IMR-90 (cell line): ENCODE results near the gene KIF13A. TPM values are rescaled to one million over a fixed set of nuclear protein-coding genes. Genes with fewer than 3 reads are reported as not detected.

Experiments used
- ATAC-seq: fragments of 200-7000 bp; cut with Tn5 transposase; 2 replicates; pipeline ENCODE4 v1.9.1; 2020; ENCODE audit warnings: low read depth, mild to moderate bottlenecking, moderate library complexity
- BruUV-seq: library from RNA; stranded (reverse); fragments of 400-500 nt; replicated peaks from 2 replicates; lab custom pipeline; 2021; lab: Mats Ljungman, UMichigan
- CTCF ChIA-PET: fragments of 300-600 bp; formaldehyde crosslinking; extraction: SDS; loops from one replicate; lab custom pipeline; 2021; ENCODE audit warnings: antibody characterized with exemption; lab: Yijun Ruan, JAX
- POLR2A ChIA-PET: fragments of 300-600 bp; sonication (Branson Sonifier 250); formaldehyde crosslinking; loops from one replicate; lab custom pipeline; 2022; ENCODE audit warnings: antibody characterized with exemption; ENCODE audit not compliant: unreplicated experiment; lab: Charles Lee
- DNase-seq: peaks from one replicate; pipeline ENCODE4 v3.0.0; 2013
- H2AFZ ChIP-seq: replicated peaks from 2 replicates; pipeline ENCODE3; 2013; ENCODE audit warnings: low read length, mild to moderate bottlenecking; ENCODE audit not compliant: poor library complexity
- H2AK5ac ChIP-seq: 2 replicates; pipeline ENCODE4 v1.6.1; 2013; ENCODE audit warnings: low read depth, low read length, inconsistent platforms
- H2AK9ac ChIP-seq: replicated peaks from 2 replicates; pipeline ENCODE3; 2013; ENCODE audit warnings: mild to moderate bottlenecking, low read depth, low read length, moderate library complexity; ENCODE audit not compliant: poor library complexity
- H2BK120ac ChIP-seq: 2 replicates; pipeline ENCODE4 v1.6.1; 2013; ENCODE audit warnings: low read depth, low read length, inconsistent platforms
- H2BK15ac ChIP-seq: 3 replicates; pipeline ENCODE4 v1.6.1; 2013; ENCODE audit warnings: low read depth, low read length, inconsistent platforms
- H2BK20ac ChIP-seq: 2 replicates; pipeline ENCODE4 v1.6.1; 2013; ENCODE audit warnings: low read depth, mild to moderate bottlenecking, inconsistent platforms, low read length, moderate library complexity
- H2BK5ac ChIP-seq: 2 replicates; pipeline ENCODE4 v1.6.1; 2013; ENCODE audit warnings: mild to moderate bottlenecking, low read depth, low read length, inconsistent platforms; ENCODE audit not compliant: poor library complexity, severe bottlenecking
- H3K14ac ChIP-seq: replicated peaks from 2 replicates; pipeline ENCODE4 v1.6.1; 2013; ENCODE audit warnings: low read depth, low read length, inconsistent platforms
- H3K18ac ChIP-seq: 2 replicates; pipeline ENCODE4 v1.6.1; 2013; ENCODE audit warnings: low read depth, low read length, control low read depth
- H3K23ac ChIP-seq: 2 replicates; pipeline ENCODE4 v1.6.1; 2013; ENCODE audit warnings: low read depth, low read length, inconsistent platforms
- H3K27ac ChIP-seq: 2 replicates; pipeline ENCODE4 v1.5.1; 2013; ENCODE audit warnings: mild to moderate bottlenecking, control low read depth, low read length; ENCODE audit not compliant: insufficient read depth
- H3K27me3 ChIP-seq: 2 replicates; pipeline ENCODE4 v1.6.1; 2013; ENCODE audit warnings: low read length; ENCODE audit not compliant: control insufficient read depth, insufficient read depth
- H3K36me3 ChIP-seq: 2 replicates; pipeline ENCODE4 v1.6.1; 2013; ENCODE audit warnings: low read length, mixed read lengths; ENCODE audit not compliant: control insufficient read depth, insufficient read depth
- H3K4ac ChIP-seq: 2 replicates; pipeline ENCODE4 v1.6.1; 2013; ENCODE audit warnings: low read depth, low read length, inconsistent platforms
- H3K4me1 ChIP-seq: 2 replicates; pipeline ENCODE4 v1.6.1; 2013; ENCODE audit warnings: low read length, mixed read lengths; ENCODE audit not compliant: control insufficient read depth, insufficient read depth
- H3K4me2 ChIP-seq: 2 replicates; pipeline ENCODE4 v1.6.1; 2013; ENCODE audit warnings: low read depth, mild to moderate bottlenecking, control low read depth, low read length, moderate library complexity
- H3K4me3 ChIP-seq: 2 replicates; pipeline ENCODE4 v1.5.1; 2013; ENCODE audit warnings: low read depth, mild to moderate bottlenecking, control low read depth, low read length, moderate library complexity; ENCODE audit not compliant: insufficient read depth
- H3K56ac ChIP-seq: 2 replicates; pipeline ENCODE4 v1.6.1; 2013; ENCODE audit warnings: low read length, inconsistent platforms; ENCODE audit not compliant: insufficient read depth; ENCODE audit errors: extremely low read depth
- H3K79me1 ChIP-seq, 2 experiments: 2 replicates each; pipeline ENCODE4 v1.6.1; 2013; ENCODE audit warnings: low read length in 2 of 2, inconsistent platforms in 1 of 2, low read depth in 1 of 2
- H3K9ac ChIP-seq: 2 replicates; pipeline ENCODE4 v1.6.1; 2013; ENCODE audit warnings: low read depth, low read length, control low read depth
- H3K9me1 ChIP-seq: 2 replicates; pipeline ENCODE4 v1.6.1; 2013; ENCODE audit warnings: low read length, inconsistent platforms; ENCODE audit not compliant: insufficient read depth
- H3K9me3 ChIP-seq: 2 replicates; pipeline ENCODE4 v1.6.1; 2013; ENCODE audit warnings: low read length; ENCODE audit not compliant: control insufficient read depth, insufficient read depth
- H4K20me1 ChIP-seq: 2 replicates; pipeline ENCODE4 v1.6.1; 2013; ENCODE audit warnings: low read length, inconsistent platforms; ENCODE audit not compliant: insufficient read depth
- H4K5ac ChIP-seq: 2 replicates; pipeline ENCODE4 v1.6.1; 2013; ENCODE audit warnings: mild to moderate bottlenecking, low read depth, low read length, control low read depth
- H4K8ac ChIP-seq, 2 experiments: 2 replicates each; pipeline ENCODE4 v1.6.1; 2013; ENCODE audit warnings: low read depth in 2 of 2, low read length in 2 of 2, control low read depth in 1 of 2, inconsistent platforms in 1 of 2
- H4K91ac ChIP-seq: 2 replicates; pipeline ENCODE4 v1.6.1; 2013; ENCODE audit warnings: low read depth, low read length, inconsistent platforms; ENCODE audit not compliant: insufficient read depth
- CEBPB ChIP-seq: IDR thresholded peaks from 2 replicates; pipeline ENCODE4 v1.6.1; 2012; ENCODE audit warnings: low read depth, low read length, improper control_type of control experiment
- CHD1 ChIP-seq: IDR thresholded peaks from 2 replicates; pipeline ENCODE4 v1.6.1; 2012; ENCODE audit warnings: low read depth, low read length, improper control_type of control experiment
- CTCF ChIP-seq: conservative IDR thresholded peaks from 2 replicates; pipeline ENCODE4 v1.5.1; 2012; ENCODE audit warnings: mild to moderate bottlenecking, low read depth, low read length, improper control_type of control experiment
- FOS ChIP-seq: fragments of 150-350 bp; IDR thresholded peaks from 2 replicates; pipeline ENCODE4 v1.6.1; 2016; ENCODE audit warnings: low read depth, low read length
- MAFK ChIP-seq: IDR thresholded peaks from 2 replicates; pipeline ENCODE4 v1.6.1; 2012; ENCODE audit warnings: low read depth, low read length, improper control_type of control experiment
- MXI1 ChIP-seq: IDR thresholded peaks from 2 replicates; pipeline ENCODE4 v1.6.1; 2012; ENCODE audit warnings: low read depth, mild to moderate bottlenecking, low read length, moderate library complexity, borderline replicate concordance
- NFE2L2 ChIP-seq: fragments of 150-350 bp; IDR thresholded peaks from 2 replicates; pipeline ENCODE4 v1.6.1; 2016; ENCODE audit warnings: low read depth, mild to moderate bottlenecking, low read length
- POLR2A ChIP-seq: IDR thresholded peaks from 2 replicates; pipeline ENCODE4 v1.6.1; 2012; ENCODE audit warnings: mild to moderate bottlenecking, low read depth, low read length
- RAD21 ChIP-seq: IDR thresholded peaks from 2 replicates; pipeline ENCODE4 v1.6.1; 2012; ENCODE audit warnings: low read length, improper control_type of control experiment
- RCOR1 ChIP-seq: IDR thresholded peaks from 2 replicates; pipeline ENCODE4 v1.6.1; 2012; ENCODE audit warnings: mild to moderate bottlenecking, low read length, improper control_type of control experiment; ENCODE audit not compliant: insufficient replicate concordance
- SMC3 ChIP-seq: fragments of 150-350 bp; IDR thresholded peaks from 2 replicates; pipeline ENCODE4 v1.6.1; 2016; ENCODE audit warnings: low read depth, mild to moderate bottlenecking, antibody characterized with exemption, low read length, moderate library complexity
- USF2 ChIP-seq: fragments of 150-350 bp; IDR thresholded peaks from 2 replicates; pipeline ENCODE4 v1.6.1; 2017; ENCODE audit warnings: mild to moderate bottlenecking, antibody characterized with exemption, low read length, low read depth
- WGBS, 2 experiments: methylation state at CpG; one replicate each; pipeline versions ENCODE4 v1.1.5 to v1.1.7; 2013; ENCODE audit warnings: missing lambda C conversion rate in 2 of 2; ENCODE audit not compliant: insufficient read length in 1 of 2; ENCODE audit errors: extremely low coverage in 2 of 2; 5-methylcytosine and 5-hydroxymethylcytosine counted together
- dilution Hi-C: fragments of 300-500 bp; cut with HindIII; formaldehyde crosslinking; loops from one replicate; pipeline ENCODE4 v1.14.3; 2018; ENCODE audit warnings: low sequenced_read_pairs; ENCODE audit not compliant: unreplicated experiment
- in situ Hi-C: fragments of 300-500 bp; cut with MboI; formaldehyde crosslinking; loops from 3 replicates; pipeline ENCODE4 v1.14.3; 2019; ENCODE audit warnings: low sequenced_read_pairs, inconsistent platforms, mixed read lengths
- intact Hi-C: fragments of 100-400 bp; cut with micrococcal nuclease; formaldehyde crosslinking; loops from 2 replicates; pipeline ENCODE4 v1.10.0; 2022
- polyA plus RNA-seq, 3 experiments: library from polyadenylated mRNA; depleted of rRNA; stranded (reverse); fragments of >200 nt; gene quantifications; 2 replicates each; pipeline ENCODE4 v1.2.3, GENCODE V29; 2012; ENCODE audit warnings: low replicate concordance in 1 of 3
- total RNA-seq: library from RNA; depleted of rRNA; stranded (reverse); fragments of >200 nt; gene quantifications from 2 replicates; pipeline ENCODE4 v1.2.3, GENCODE V29; 2012

The KIF13A gene
- total and polyA plus RNA-seq, 2 of the 4 experiments (the other 2 are of a cell fraction), result 23.3 to 51.8 TPM

DNA sequence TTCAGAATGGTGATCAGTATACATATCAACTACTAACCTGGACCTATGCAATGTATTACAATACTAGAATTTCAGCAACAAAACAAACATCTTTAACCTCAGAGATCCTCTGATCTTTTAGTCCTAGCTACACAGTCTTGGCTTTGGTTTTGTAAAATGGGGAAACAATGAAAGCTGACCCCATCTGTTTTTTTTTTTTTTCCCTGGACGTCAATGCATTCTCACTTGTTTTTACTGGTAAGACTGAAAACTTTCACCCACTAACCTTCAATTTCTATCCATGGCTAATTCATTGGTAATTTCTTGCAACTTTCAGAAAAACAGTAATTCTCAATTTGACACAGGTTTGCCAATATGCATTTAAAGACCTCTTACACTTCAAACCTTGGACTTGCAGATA lies 3.0 kb downstream of the KIF13A start:
- TF ChIP-seq SMC3 (no peak), CTCF (no peak), NFE2L2 (no peak), CEBPB (no peak), FOS (no peak), MXI1 (no peak), RAD21 (no peak), CHD1 (no peak), RCOR1 (no peak), MAFK (no peak), POLR2A (no peak), USF2 (no peak)
- Histone ChIP-seq H2BK120ac (no peak overlapping the region), H3K9me1 (peaks cover 9% of the 10 kb centered on the region), H4K8ac (no peak overlapping the region), H3K9ac (no peak overlapping the region), H3K27me3 (no peaks in the 10 kb centered on the region), H2AK5ac (no peak overlapping the region), H2BK20ac (no peak overlapping the region), H4K20me1 (peaks cover 20% of the 10 kb centered on the region; the same call in 1 of the 2 replicates), H3K56ac (no peak overlapping the region), H3K4me1 (peaks cover 13% of the 10 kb centered on the region), H4K91ac (no peak overlapping the region), H2BK15ac (no peak overlapping the region), H3K36me3 (peaks cover 5% of the 10 kb centered on the region), H2AFZ (no peak overlapping the region), H3K23ac (no peak overlapping the region), H3K4me2 (peak overlapping the region; percentile 99), H3K27ac (no peak overlapping the region), H4K5ac (no peak overlapping the region), H3K4ac (no peak overlapping the region), H3K9me3 (no peaks in the 10 kb centered on the region), H2AK9ac (no peak overlapping the region), H3K4me3 (peak overlapping the region; percentile 64; the same call in 1 of the 2 replicates), H2BK5ac (no peak overlapping the region), H3K18ac (no peak overlapping the region), H3K79me1 (peaks cover 20 to 68% of the 10 kb centered on the region in 2 experiments), H3K14ac (no peak overlapping the region)
- POLR2A ChIA-PET, result no interaction called here
- CTCF ChIA-PET, result no interaction called here
- in situ Hi-C loops, result loop anchor here (10.0 kb wide), 2 partner anchors 120 to 150 kb away; no protein-coding TSS in a partner anchor
- no TSS peak for BruUV-seq
- no peak for ATAC-seq
- DNase-seq, result no peak
- dilution Hi-C loops, result no loop called here
- intact Hi-C loops, result loop anchor here (2.0 to 10.0 kb wide), 3 partner anchors 152 to 520 kb away; partner anchors contain the start of gene DEK
- no CpG with 5 or more reads among the region's 1 CpG for WGBS, 2 experiments
